GM12878 (cell line): ENCODE data around the gene FAM221B.

ENCODE experiments used
- BCLAF1 ChIP-seq: fragments of 450-650 bp; IDR thresholded peaks from 2 replicates; pipeline ENCODE4 v1.6.1; 2017; ENCODE audit warnings: antibody characterized with exemption, mild to moderate bottlenecking, moderate library complexity
- BRCA1 ChIP-seq: IDR thresholded peaks from 2 replicates; pipeline ENCODE4 v1.6.1; 2011; ENCODE audit warnings: low read depth, low read length, improper control_type of control experiment
- CTCF ChIP-seq, 3 experiments: IDR thresholded peaks in 2 of 3; conservative IDR thresholded peaks in 1 of 3; 2 replicates each; pipeline ENCODE4 v1.5.1; 2011; ENCODE audit warnings: low read depth in 3 of 3, low read length in 3 of 3, mild to moderate bottlenecking in 3 of 3, control low read depth in 2 of 3, moderate library complexity in 2 of 3, inconsistent platforms in 1 of 3, mixed read lengths in 1 of 3; ENCODE audit not compliant: control insufficient read depth in 2 of 3, insufficient read depth in 1 of 3; ENCODE audit errors: extremely low read depth in 1 of 3
- EP300 ChIP-seq, 2 experiments: fragments of 150-350 bp in 1 of 2; IDR thresholded peaks; 2 replicates each; pipeline ENCODE4 v1.6.1; 2011 to 2012; ENCODE audit warnings: low read depth in 2 of 2, low read length in 2 of 2, borderline replicate concordance in 1 of 2, improper control_type of control experiment in 1 of 2, inconsistent platforms in 1 of 2; ENCODE audit not compliant: control insufficient read depth in 1 of 2
- EZH2 ChIP-seq: IDR thresholded peaks from 2 replicates; pipeline ENCODE4 v1.6.1; 2012; ENCODE audit warnings: low read depth, mild to moderate bottlenecking, control low read depth, inconsistent platforms, low read length, borderline replicate concordance; ENCODE audit not compliant: control insufficient read depth
- MAX ChIP-seq: IDR thresholded peaks from 2 replicates; pipeline ENCODE4 v1.6.1; 2012; ENCODE audit warnings: low read depth, low read length, improper control_type of control experiment
- NR2C2 ChIP-seq: IDR thresholded peaks from 2 replicates; pipeline ENCODE4 v1.6.1; 2011; ENCODE audit warnings: borderline replicate concordance, low read depth; ENCODE audit not compliant: control insufficient read depth, insufficient read length
- POLR2A ChIP-seq: IDR thresholded peaks from 2 replicates; pipeline ENCODE4 v1.6.1; 2011; ENCODE audit warnings: low read depth, mild to moderate bottlenecking, low read length
- POLR2AphosphoS5 ChIP-seq: IDR thresholded peaks from 2 replicates; pipeline ENCODE4 v1.6.1; 2011; ENCODE audit warnings: mild to moderate bottlenecking, low read length, inconsistent platforms
- RFX5 ChIP-seq: IDR thresholded peaks from 2 replicates; pipeline ENCODE4 v1.6.1; 2011; ENCODE audit warnings: low read depth, low read length, improper control_type of control experiment
- TBL1XR1 ChIP-seq: IDR thresholded peaks from 2 replicates; pipeline ENCODE4 v1.6.1; 2012; ENCODE audit warnings: low read depth, low read length, improper control_type of control experiment
- YY1 ChIP-seq: IDR thresholded peaks from 2 replicates; pipeline ENCODE4 v1.6.1; 2011; ENCODE audit warnings: low read depth, mild to moderate bottlenecking, low read length

GRCh38 chr9:35839926-35840325 lies 11.4 kb upstream of the FAM221B start:
- no peak for TF ChIP-seq TBL1XR1
- no peak for TF ChIP-seq CTCF (IDR thresholded peaks at IDR 0.05 in 2 of 3, conservative IDR thresholded peaks at IDR 0.05 in 1 of 3; ENCODE audit: control insufficient read depth in 2 of 3, extremely low read depth in 1 of 3, insufficient read depth in 1 of 3, low read depth in 3 of 3, low read length in 3 of 3)
- no peak for TF ChIP-seq RFX5
- TF ChIP-seq BCLAF1: no peak
- no peak for TF ChIP-seq YY1
- TF ChIP-seq NR2C2: no peak
- no peak for TF ChIP-seq BRCA1
- no peak for TF ChIP-seq POLR2A
- no peak for TF ChIP-seq EP300 (IDR thresholded peaks at IDR 0.05; ENCODE audit: borderline replicate concordance in 1 of 2, control insufficient read depth in 1 of 2, low read depth in 2 of 2, low read length in 2 of 2)
- no peak for TF ChIP-seq MAX
- no peak for TF ChIP-seq POLR2AphosphoS5
- TF ChIP-seq EZH2: no peak
